GM21737 (cell line): ENCODE measurements around the gene BDH1.
"Not testable (repeated sequence)": the region's sequence is repeated elsewhere in the genome, so short reads cannot be mapped to it uniquely, and the experiment has no call there.

Experiments used
- ATAC-seq: cut with Tn5 transposase; IDR thresholded peaks from one replicate; pipeline ENCODE4 v1.9.1; 2021; ENCODE audit warnings: mild to moderate bottlenecking, moderate library complexity; ENCODE audit not compliant: unreplicated experiment

The BDH1 gene

GRCh38 chr3:197578376-197578775 is 22.6 kb upstream of the BDH1 start:
- ATAC-seq, result no peak

- no peak for ATAC-seq
Observed at GRCh38 chr3:197577366-197578074, 21.8 kb upstream of the BDH1 start.

GRCh38 chr3:197576838-197577237 is 21.1 kb upstream of the BDH1 start:
- ATAC-seq, result no peak

GRCh38 chr3:197575362-197575761 is 19.6 kb upstream of the BDH1 start:
- ATAC-seq, result no peak

DNA sequence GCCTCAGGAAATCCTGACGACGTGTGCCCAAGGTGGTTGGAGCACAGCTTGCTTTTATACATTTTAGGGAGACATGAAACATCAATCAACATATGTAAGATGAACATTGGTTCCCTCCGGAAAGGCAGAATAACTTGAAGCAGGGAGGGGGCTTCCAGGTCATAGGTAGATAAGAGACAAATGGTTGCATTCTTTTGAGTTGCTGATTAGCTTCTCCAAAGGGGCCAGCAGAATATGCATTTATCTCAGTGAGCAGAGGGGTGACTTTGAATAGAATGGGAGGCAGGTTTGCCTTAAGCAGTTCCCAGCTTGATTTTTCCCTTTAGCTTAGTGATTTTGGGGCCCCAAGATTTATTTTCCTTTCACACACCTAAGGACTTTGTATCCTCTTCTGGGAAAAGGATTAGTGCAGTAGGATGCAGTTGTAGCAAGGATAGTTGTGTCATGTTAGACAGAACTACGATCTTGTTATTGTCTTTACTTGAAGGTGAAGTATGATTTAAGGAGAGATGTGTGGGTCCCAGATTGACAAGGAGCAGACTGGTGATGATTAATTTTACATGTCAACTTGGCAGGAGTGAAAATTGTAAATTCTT is 18.7 kb upstream of the BDH1 start:
- ATAC-seq, result not testable (repeated sequence)

DNA sequence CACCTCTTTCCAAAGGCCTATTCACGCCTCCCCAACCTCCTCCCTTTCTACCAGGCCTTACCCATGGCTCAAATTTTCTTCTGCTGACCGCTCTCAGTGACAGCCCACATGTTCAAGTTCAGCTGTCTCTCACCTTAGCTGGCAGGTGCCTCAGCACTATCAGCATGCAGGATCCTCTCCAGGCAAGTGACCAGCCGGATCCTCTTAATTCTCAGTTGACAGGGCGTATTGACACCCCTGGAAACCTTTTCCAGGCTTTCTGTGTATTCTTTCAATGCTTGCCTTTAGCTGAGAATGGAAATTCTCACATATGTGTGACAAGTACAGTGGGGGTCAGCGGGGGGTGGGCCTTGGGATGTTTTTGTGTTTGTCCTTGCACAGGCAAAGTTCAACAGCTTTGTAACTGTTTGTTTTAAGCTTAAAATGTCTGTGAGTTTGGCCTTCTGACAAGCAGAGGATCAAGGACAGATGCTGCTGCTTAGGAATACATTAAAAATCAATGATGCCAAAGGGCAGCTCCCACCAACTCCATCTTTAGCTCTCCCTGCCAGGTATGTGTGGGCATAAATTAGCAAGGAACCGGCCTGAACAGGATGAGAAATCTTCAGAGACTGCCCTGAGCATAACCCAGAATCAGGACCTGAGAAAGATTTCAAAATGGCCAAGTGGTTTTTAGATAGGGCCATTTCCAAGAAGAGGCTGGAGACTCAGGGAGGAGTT is 17.4 kb upstream of the BDH1 start:
- no peak for ATAC-seq

DNA sequence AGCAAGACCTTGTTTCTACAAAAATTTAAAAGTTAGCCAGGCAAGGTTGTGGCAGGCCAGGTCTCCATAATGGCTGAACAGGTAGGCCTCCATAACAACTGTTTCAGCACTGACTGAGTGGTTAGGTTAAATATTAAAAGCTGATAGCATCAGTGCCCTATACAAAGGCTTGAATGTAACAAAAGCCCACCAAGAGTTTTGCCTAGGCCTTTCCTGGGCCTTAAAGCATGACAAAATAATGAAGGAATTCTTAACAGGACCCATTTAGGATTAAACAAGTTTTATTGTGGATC is 16.1 kb upstream of the BDH1 start:
- ATAC-seq, result not testable (repeated sequence)

DNA sequence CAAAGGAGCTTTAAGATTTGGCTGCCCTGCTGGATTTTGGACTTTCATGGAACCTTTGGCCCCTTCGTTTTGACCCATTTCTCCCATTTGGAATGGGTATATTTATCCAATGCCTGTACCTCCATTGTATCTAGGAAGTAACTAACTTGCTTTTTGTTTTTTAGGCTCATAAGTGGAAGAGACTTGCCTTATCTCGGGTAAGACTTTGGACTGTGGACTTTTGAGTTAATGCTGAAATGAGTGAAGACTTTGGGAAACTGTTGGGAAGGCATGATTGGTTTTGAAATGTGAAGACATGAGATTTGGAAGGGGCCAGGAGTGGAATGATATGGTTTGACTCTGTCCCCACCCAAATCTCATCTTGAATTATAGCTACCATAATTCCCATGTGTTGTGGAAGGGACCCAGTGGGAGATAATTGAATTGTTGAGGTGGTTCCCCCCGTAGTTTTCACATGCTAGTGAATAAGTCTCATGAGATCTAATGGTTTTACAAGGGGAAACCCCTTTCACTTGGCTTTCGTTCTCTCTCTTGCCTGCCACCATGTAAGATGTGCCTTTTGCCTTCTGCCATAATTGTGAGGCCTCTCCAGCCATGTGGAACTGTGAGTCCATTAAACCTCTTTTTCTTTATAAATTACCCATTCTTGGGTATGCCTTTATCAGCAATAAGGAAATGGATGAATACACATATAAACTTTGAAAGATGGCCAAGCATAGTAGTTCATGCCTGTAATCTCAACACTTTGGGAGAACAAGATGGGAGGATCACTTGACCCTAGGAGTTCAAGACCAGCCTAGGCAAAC is 15.5 kb upstream of the BDH1 start:
- ATAC-seq, result not testable (repeated sequence)

DNA sequence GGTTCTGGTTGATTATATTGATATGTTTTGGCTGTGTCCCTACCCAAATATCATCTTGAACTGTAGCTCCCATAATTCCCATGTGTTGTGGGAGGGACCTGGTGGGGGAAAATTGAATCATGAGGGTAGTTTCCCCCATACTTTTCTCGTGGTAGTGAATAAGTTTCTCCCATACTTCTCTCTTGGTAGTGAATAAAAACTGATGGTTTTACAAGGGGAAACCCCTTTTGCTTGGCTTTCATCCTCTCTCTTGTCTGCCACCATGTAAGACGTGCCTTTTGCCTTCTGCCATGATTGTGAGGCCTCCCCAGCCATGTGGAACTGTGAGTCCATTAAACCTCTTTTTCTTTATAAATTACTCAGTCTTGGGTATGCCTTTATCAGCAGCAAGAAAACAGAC is 13.7 kb upstream of the BDH1 start:
- ATAC-seq, result not testable (repeated sequence)

DNA sequence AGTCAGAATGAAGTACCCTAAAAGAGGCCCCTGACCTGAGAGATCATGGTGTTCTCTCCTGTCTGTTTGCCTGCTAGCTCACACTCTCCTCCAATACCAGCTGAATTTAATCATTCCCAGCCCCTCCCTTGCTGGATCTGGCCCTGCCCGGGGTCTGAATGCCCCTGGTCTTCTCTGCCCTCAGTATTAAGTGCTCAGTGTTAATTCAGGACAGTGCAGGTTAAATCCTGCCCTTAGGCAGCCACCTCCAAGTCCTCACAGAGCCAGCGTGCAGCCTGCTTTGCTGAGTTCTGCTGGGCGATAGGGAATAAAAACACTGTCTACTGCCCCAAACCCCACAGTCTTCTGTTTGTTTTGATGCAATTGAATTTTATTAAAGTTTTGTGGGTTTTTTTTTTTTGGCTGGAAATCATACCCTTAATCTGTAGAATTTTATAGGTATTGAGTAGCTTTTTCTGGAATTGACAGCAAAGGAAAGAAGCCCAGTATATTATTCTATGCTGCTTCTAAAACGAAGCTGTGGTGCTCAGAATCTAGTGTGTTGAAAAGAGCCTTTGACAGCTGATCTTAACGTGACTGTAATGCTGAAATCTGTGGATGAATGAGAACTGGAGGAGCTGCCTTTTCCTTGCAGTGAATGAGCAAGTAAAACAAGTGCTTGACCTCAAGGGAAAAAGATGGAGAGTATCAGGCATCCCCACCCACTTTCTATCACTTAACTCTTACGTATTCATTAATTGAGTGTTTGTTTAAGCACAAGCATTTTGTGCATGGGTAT is 12.3 kb upstream of the BDH1 start:
- no peak for ATAC-seq

GRCh38 chr3:197566155-197566554 is 10.4 kb upstream of the BDH1 start:
- ATAC-seq, result not testable (repeated sequence)

DNA sequence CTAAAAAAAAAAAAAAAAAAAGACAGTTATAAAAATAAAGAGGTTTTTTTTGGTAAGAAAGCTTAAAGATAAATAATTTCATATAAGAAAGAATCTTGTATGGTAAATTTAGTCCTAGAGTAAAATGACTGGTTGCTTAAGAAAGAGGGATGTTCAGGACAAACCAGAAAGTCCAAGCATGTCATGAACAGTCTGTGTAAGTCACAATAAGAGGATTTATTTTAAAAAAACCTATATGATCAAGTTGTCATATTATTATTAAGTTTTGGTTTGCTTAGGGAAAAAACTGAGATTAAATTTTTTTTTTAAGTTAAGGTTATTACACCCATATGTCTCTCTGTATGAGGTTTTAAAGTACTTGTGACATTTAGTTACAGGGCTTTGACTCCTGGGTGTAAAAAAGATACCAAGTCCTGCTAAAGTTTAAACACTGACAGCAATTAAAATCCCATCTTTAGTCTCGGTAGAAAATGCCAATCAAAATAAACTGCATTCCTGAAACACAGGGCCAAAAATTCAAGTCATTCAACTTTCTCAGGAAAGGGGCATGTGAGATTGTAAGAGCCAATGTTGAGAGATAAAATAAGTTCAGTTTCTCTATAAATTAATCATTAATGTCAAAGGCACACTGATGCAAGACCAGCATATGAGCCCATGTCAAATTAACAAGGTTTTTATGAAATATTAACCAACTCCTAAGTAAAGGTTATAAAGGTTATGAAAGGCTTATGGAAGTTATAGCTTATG is 8.5 kb upstream of the BDH1 start:
- no peak for ATAC-seq

GRCh38 chr3:197562398-197563251 is 6.9 kb upstream of the BDH1 start:
- no peak for ATAC-seq

DNA sequence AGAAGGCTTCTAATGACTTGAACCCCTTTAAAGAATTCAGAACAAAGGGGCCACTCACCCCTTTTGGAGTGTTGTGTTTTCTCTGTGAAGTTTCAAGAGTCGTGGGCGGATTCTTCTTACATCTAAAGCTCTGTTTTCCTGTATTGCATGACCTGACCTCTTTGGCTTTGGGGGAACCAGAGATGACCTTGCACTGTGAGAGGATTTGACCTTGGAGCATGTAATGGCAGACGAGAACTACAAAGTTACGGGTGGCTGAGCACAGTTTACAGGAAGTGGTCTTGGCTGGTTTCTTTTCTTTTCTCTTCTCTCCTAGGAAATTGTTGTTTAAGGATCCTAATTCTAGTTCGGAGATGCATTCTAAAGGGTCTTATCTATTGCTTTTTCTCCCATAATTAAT is 6.2 kb upstream of the BDH1 start:
- no peak for ATAC-seq

DNA sequence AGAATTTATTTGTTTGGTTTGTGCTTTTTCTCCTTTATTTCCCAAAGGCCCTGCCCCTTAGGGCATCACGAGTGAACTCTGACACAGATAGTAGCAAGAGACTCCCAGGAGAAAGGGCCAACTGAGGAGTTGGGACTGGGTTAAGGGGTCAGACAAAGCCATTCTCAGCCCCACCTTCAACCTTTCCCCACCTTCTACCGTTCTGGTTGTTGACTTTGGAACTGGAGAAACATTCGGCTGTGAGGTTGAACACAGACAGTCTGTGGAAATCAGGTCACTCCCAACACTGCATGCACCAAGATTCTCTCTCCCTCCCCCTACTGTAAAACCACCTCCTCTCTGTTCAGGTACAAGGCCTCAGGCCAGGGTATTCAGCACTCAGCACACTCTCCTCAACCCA is 3.9 kb upstream of the BDH1 start:
- ATAC-seq, result no peak

DNA sequence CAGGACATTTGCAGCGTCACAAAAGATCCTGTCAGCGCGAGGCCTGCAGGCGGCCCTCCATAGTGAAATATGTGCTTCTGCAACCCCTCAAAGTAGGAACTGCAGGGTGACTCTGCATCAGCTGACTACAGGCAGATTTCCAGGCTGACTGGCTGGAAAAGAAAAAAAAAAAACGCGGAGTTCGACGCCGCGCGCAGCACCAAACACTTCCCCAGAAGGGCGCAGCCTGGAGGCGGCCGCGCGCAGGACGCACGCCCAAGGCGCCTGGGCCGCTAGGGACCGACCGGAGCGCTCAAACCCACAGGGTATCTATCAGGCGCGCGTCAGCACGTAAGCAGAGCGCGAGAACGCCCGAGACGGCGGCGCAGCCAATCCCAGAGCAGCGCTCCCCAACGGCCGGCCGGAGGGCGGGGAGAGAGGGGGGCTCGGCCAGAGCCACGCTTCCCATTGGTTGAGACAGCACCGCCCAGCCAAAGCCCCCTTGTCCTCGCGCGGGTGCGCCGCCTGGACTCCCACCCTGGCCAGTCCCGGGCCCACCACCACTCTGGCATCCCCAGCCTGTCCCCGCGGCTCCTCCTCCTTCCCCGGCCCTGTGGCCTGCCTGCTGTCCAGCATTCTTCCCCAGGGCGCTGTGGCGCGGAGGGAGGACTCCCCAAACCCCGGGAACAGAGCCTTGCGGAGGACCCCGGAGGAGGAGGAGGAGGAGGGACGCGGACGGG is 1.0 kb downstream of the BDH1 start:
- ATAC-seq, result peak; percentile 95

- peak; percentile 0 for ATAC-seq
Observed at GRCh38 chr3:197554196-197554561, 1.6 kb downstream of the BDH1 start.

- ATAC-seq, result no peak
Observed at GRCh38 chr3:197552198-197552597, 3.6 kb downstream of the BDH1 start.

- no peak for ATAC-seq
Observed at GRCh38 chr3:197550489-197550888, 5.3 kb downstream of the BDH1 start.
